Stimulated activated CD4-positive, alpha-beta T cell treated with anti-CD3 and anti-CD28 coated beads, Interleukin-1b, Interleukin-23, amount 100 ng/mL, for 48 hours (primary cell): ENCODE measurements around the gene CCDC80.
"Not testable (repeated sequence)": the region's sequence is repeated elsewhere in the genome, so short reads cannot be mapped to it uniquely, and the experiment has no call there.

Source experiments
- DNase-seq: peaks from one replicate; pipeline ENCODE4 v3.0.0-alpha.2; 2020

Gene CCDC80

GRCh38 chr3:112640930-112641801, at the start of gene CCDC80:
TSS of gene CCDC80 (minus strand) at chr3:112641143. CDS start at chr3:112639905, 1,238 bp downstream.
- no peak for DNase-seq

GRCh38 chr3:112689989-112690388, 49.0 kb upstream of the CCDC80 start:
- no peak for DNase-seq

- no peak for DNase-seq
Measured at GRCh38 chr3:112689385-112689784, 48.4 kb upstream of the CCDC80 start.

GRCh38 chr3:112688819-112689218, 47.9 kb upstream of the CCDC80 start:
- DNase-seq, result no peak

GRCh38 chr3:112688085-112688769, 47.3 kb upstream of the CCDC80 start:
- DNase-seq, result no peak

GRCh38 chr3:112687616-112688015, 46.7 kb upstream of the CCDC80 start:
- DNase-seq, result no peak

GRCh38 chr3:112687211-112687610, 46.3 kb upstream of the CCDC80 start:
- no peak for DNase-seq

- DNase-seq, result no peak
Measured at GRCh38 chr3:112685956-112686799, 45.2 kb upstream of the CCDC80 start.

- no peak for DNase-seq
Measured at GRCh38 chr3:112685420-112685819, 44.5 kb upstream of the CCDC80 start.

- DNase-seq, result no peak
Measured at GRCh38 chr3:112682361-112682760, 41.4 kb upstream of the CCDC80 start.

GRCh38 chr3:112681822-112682325, 40.9 kb upstream of the CCDC80 start:
- no peak for DNase-seq

- DNase-seq, result peak; percentile 94
Measured at GRCh38 chr3:112676659-112677234, 35.8 kb upstream of the CCDC80 start.

- DNase-seq, result no peak
Measured at GRCh38 chr3:112675943-112676535, 35.1 kb upstream of the CCDC80 start.

- DNase-seq, result no peak
Measured at GRCh38 chr3:112675349-112675748, 34.4 kb upstream of the CCDC80 start.

- DNase-seq, result no peak
Measured at GRCh38 chr3:112672716-112673541, 32.0 kb upstream of the CCDC80 start.

- no peak for DNase-seq
Measured at GRCh38 chr3:112671930-112672715, 31.2 kb upstream of the CCDC80 start.

- no peak for DNase-seq
Measured at GRCh38 chr3:112670824-112671223, 29.9 kb upstream of the CCDC80 start.

- DNase-seq, result no peak
Measured at GRCh38 chr3:112667599-112667998, 26.7 kb upstream of the CCDC80 start.

GRCh38 chr3:112665009-112665408, 24.1 kb upstream of the CCDC80 start:
- not testable (repeated sequence) for DNase-seq

- DNase-seq, result no peak
Measured at GRCh38 chr3:112656043-112656442, 15.1 kb upstream of the CCDC80 start.
